ENCODE measurements around the gene RAP1GDS1. TPM values are rescaled to one million over a fixed set of nuclear protein-coding genes. Genes with fewer than 3 reads are reported as not detected.
"Not testable (repeated sequence)": the region's sequence is repeated elsewhere in the genome, so short reads cannot be mapped to it uniquely, and the experiment has no call there.

Gene RAP1GDS1
- total RNA-seq, 1 donor from 2014 or later: 51.9 TPM

- no peak for DNase-seq
Observed at GRCh38 chr4:98444371-98444770, 183.2 kb downstream of the RAP1GDS1 start.

DNA sequence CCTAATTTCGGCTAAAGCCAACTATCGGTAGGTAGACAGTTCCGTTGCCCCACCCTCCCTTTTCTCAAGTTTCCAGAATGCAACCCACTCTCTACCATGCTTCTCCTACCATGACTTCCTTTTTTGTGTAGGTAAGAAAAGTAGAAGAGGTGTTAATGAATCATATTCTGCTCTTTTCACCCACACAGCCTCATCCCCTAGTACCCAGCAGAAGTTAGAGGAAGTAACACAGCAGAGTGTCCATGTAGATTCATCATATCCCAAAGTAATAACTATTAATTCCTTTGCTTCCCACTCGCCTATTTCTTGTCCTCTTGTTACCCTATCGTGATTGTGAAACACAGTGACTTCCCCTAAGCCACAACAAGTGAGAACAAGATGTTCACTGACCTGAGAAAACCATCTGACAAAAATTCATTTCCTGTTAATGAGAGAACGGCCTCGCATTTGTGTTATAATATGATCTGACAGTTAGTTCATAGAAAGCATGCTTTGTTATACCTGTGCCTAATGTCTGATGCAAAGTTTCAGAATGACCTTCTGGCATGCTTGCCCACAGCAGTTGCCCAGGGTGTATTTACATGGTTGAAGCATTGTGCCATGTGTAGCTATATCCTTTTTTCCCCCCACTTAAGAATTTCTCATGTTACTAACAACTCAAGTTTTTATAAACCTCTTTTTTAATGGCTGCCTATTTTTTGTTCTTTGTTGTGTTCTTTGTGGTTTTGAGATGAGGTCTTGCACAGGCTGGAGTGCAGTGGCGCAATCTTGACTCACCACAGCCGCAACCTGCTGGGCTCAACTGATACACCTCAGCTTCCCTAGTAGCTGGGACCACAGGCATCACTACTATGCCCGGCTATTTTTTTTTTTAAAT is 185.6 kb downstream of the RAP1GDS1 start:
- no peak for DNase-seq

GRCh38 chr4:98447648-98448047 is 186.5 kb downstream of the RAP1GDS1 start:
- DNase-seq: no peak

DNA sequence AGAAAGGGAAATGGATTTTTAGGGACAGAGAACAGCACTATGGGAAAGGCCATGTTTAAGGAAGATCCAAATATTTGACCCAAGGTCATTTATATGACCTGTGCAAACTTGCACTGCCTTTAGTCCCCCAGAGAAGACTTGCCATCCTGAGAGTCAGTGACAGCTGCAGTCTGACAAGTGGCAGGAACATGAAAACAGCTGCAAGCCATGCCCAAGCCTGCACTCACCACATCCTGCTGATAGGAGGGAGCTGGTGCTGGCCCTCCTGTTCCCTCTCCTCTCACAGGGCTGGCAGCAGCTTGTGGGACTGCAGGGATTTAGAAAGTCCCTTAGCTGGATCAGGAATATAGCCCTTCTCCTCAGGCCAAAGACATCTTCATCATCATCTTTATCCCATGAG is 187.7 kb downstream of the RAP1GDS1 start:
- peak; percentile 92 for DNase-seq

GRCh38 chr4:98452091-98452490 is 190.9 kb downstream of the RAP1GDS1 start:
- DNase-seq: no peak

DNA sequence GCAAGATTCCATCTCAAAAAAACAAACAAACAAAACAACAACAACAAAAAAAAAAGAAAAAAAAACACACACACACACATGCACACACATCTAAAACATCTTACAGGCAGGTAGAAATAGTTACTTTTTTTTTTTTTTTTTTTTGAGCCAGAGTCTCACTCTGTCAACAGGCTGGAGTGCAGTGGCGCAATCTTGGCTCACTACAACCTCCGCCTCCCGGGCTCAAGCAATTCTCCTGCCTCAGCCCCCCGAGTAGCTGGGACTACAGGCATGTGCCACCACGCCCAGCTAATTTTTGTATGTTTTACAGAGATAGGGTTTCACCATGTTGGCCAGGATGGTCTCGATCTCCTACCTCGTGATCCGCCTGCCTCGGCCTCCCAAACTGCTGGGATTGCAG is 196.2 kb downstream of the RAP1GDS1 start:
- not testable (repeated sequence) for DNase-seq

GRCh38 chr4:98461121-98461865 is 200.1 kb downstream of the RAP1GDS1 start:
- DNase-seq: not testable (repeated sequence)

DNA sequence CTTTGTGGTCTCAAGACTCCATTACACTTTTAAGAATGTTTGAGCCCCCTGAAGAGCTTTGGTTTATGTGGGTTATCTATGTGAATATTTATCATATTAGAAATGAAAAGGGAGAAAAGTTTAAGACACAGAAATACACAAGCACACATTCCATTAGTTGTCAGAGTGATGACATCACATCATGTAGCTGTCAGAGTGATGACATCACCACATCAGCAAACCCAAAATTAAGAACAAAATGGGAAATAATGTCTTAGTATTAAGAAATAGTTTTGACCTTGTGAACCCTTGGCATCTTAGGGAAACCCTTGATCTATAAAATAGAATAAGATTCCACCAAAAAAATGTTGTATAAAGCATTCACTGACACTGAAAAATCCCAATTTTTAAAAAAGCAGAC is 201.3 kb downstream of the RAP1GDS1 start:
- DNase-seq: no peak

DNA sequence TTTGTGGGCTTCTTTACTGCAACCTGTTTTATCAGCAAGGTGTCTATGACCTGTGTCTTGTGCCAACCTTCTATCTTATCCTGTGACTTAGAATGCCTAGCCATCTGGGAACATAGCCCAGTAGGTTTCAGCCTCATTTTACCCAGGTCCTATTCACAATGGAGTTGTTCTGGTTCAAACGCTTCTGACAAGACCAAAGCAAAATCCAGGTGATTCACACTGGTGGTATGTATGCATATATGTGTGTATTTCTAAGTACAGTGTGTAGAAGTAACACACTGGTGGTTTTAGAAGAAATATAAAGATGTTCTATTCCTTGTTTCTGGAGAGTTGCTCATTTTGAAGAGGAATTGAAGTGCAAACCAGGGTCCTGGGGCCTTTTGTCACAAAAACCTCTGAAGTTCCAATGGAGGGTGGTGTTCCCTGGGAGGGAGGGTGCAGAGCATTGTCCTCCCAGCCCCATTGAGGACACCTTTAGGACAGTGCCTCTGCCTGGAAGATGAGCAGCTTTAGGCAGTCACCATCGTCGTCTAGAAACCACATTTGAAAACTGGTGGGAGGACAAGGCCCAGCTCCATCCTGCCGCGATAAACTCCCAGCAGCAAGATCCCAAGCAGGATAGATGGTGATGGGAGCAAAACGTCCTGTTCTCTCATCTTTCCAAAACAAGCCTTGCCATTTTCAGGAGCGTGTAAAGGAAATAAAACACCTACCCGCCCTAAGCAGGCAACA is 205.8 kb downstream of the RAP1GDS1 start:
- DNase-seq: no peak

DNA sequence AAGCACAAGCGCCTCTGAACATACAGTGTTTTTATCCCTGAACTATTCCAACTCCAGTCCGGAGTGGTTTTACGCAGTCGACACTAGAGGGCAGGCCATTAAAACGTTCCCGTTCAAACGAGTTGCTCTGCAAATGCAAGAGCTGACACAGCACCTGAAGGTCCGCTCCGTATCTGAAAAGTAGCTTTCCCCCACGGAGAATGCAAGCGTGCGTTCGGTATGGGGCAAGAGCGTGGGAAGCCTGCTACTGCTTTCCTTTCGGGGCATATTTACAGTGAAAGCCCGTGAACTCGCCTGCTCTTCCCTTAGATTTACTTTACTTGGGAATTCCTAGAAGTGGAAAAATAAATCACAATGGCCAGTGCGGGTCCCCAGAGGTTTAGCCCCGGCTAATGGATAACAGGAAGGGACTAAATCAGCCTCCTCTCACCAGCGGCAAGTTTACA is 206.5 kb downstream of the RAP1GDS1 start:
- peak; percentile 93 for DNase-seq

GRCh38 chr4:98468709-98469108 is 207.5 kb downstream of the RAP1GDS1 start:
- peak; percentile 39 for DNase-seq

GRCh38 chr4:98469771-98470170 is 208.6 kb downstream of the RAP1GDS1 start:
- no peak for DNase-seq

DNA sequence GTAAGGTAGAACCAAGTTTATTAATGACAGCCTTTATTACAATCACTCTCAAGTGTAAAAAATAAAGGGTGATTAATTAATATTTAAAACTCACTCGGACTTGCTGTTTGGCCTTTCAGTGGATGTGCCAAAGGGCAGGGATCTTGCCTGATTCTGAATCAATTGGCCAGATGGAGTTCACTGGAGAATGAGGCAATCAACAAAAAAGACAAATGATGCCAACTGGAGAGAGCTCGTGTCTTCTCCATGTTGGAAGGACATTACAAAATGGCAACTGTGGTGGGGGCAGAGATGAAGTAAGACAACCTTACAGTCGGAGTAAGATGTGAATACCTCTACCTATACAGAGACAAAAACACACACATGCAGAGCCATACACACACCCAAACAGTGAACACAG is 209.2 kb downstream of the RAP1GDS1 start:
- no peak for DNase-seq

DNA sequence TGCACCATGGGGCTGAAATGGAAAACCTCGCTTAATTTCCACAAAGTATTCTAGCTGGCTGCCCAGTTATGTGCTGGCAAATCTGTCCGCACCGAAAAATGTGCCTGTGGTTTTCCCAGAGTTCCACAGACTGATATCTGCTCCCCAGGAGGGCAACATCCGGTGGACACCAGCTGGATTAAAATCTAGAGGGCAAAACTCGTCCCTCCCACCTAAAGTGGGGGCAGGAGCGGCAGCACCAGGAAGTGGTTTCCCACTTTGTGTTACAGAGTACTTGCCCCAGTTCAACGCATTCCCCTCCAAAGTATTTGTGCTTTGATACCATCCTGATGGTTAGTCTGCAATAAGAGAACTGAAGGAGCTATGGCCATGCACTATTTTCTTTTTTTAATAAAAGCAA is 209.6 kb downstream of the RAP1GDS1 start:
- DNase-seq: no peak

DNA sequence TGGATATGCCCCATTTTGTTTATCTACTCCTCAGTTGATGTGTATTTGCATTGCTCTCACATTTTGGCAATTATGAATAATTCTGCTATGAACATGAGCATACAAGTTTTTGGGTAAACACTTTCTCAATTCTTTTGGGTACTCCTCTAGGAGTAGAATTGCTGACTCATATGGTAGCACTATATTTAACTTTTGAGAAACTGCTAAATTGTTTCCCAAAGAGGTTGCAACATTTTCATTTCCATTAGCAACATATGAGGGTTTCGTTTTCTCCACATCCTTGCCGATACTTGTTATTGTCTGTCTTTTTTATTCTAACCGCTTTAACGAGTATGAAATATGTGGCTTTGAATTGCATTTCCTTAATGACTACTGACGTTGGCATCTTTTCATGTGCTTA is 211.9 kb downstream of the RAP1GDS1 start:
- no peak for DNase-seq

DNA sequence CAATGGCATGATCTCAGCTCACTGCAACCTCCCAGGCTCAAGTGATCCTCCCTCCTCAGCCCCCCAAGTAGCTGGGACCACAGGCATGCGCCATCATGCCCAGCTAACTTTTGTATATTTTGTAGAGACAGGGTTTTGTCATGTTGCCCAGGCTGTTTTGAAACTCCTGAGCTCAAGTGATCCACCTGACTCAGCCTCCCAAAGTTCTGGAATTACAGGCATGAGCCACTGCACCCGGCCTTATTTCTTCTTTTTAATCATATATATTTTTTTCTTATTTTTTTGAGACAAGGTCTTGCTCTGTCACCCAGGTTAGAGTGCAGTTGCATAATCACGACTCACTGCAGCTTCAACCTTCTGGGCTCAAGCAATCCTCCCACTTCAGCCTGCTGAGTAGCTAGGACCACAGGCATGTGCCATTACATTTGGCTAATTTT is 213.2 kb downstream of the RAP1GDS1 start:
- no peak for DNase-seq

GRCh38 chr4:98476891-98477290 is 215.7 kb downstream of the RAP1GDS1 start:
- no peak for DNase-seq

- DNase-seq: not testable (repeated sequence)
Observed at GRCh38 chr4:98479590-98479989, 218.4 kb downstream of the RAP1GDS1 start.

DNA sequence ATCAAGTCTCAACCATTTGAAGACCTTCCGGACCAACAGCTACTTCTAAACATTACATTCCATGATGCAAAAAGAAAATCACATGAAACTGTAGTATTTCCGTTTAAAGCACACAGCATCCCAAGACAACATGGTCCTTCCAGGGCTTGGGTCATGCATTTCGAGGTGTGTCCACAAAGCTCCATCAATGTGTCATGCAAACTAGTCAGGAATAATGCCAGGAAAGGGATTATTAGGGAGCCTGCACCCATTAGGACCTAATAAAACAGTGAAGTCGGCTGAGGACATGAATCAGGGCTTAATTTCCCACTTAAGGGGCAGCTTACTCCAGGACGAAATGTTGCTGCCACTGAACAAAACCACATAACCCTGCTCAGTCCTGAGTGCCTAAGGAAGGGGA is 219.4 kb downstream of the RAP1GDS1 start:
- DNase-seq: no peak

GRCh38 chr4:98481167-98481566 is 220.0 kb downstream of the RAP1GDS1 start:
- DNase-seq: peak; percentile 75

- DNase-seq: no peak
Observed at GRCh38 chr4:98482503-98482846, 221.3 kb downstream of the RAP1GDS1 start.
